GM18861 (cell line): ENCODE measurements around the gene HBB.

Experiments
- ATAC-seq: cut with Tn5 transposase; IDR thresholded peaks from one replicate; pipeline ENCODE4 v1.9.1; 2021; ENCODE audit not compliant: unreplicated experiment

The HBB gene

DNA sequence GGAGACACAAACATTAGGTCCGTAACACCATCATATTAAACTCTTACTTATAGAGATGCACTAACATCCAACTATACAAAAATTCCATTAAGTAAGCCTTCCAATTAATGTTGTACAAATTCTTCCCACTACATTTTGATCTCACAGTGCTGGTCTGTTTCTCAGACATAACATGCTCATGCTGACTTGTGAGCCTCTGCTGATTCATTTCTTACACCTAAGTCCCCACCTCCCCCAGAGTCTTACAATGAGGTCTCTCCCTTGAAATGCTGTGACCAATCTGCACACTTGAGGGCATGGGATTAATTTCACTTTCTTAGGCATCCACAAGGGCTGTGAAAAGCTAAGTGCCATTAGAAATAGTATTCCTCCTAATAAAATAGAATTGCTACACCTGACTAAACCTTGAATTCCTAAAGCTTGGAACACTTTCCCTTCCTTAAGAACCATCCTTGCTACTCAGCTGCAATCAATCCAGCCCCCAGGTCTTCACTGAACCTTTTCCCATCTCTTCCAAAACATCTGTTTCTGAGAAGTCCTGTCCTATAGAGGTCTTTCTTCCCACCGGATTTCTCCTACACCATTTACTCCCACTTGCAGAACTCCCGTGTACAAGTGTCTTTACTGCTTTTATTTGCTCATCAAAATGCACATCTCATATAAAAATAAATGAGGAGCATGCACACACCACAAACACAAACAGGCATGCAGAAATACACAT, 20.8 kb upstream of the HBB start:
- no peak for ATAC-seq

DNA sequence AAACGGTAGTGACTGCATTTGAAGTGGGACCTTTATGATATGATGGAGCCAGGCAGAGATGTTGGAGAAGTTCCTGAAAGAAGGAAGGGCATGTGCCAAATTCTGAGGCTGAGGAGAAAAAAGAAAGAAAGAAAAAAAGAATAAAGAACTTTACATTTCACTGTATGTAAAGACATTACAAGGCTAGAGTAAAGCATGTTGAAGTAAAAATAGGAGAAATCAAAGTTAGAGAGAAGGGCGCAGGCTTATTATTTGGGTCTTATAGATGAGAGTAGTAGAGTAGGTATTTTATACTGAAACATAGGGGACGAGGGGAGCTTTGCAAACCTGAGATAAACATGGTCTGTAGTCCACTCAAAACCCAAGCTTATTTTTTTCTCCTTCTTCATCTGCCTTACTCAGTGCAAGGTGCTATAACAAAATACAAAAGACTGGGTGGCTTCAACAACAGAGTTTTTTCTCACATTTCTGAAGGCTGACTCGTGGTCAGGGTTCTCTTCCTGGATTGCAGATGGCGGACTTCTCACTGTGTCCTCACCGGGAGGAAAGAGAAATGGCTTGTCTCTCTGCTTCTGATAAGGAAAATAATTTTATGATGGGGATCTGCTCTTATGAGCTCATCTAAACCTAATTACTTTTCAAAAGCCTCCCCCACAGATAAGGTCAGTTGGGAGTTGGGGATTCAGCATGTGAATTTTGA, 20.1 kb upstream of the HBB start:
- no peak for ATAC-seq

DNA sequence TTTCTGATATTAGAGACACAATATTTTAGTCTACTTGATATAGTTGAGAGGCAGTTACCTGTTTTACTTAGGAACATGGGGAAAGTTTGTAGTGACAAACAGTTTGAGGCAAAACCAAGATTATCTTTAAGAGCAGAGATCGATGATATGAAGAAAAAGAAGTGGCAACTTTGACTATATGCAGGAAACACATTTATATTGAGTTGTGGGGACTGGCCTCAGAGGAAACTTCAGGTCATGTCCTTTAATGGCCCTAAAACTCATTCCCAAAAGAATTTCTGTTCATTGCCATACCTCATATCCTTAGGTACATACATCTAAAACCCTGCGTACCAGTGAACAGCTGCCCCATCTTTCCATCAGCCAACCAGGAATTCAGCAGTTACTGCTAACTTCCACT, 18.3 kb upstream of the HBB start:
- ATAC-seq, result no peak

DNA sequence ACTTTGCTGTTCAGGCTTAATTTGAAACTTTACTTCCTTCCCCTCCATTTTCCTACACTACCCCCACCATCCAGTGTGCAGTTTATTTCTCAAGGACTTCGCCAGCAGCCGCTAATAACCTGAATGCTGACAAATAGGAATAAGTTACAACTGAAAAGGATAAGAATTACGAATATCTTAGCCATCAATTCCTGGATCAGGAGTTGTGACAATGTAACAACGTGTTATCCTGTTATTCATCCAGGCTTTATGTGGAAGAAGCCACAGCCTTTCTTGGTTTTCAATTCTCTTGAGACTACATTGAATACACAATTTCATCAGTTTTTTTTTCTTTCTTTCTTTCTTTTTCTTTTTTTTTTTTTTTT, 16.9 kb upstream of the HBB start:
- ATAC-seq, result no peak

DNA sequence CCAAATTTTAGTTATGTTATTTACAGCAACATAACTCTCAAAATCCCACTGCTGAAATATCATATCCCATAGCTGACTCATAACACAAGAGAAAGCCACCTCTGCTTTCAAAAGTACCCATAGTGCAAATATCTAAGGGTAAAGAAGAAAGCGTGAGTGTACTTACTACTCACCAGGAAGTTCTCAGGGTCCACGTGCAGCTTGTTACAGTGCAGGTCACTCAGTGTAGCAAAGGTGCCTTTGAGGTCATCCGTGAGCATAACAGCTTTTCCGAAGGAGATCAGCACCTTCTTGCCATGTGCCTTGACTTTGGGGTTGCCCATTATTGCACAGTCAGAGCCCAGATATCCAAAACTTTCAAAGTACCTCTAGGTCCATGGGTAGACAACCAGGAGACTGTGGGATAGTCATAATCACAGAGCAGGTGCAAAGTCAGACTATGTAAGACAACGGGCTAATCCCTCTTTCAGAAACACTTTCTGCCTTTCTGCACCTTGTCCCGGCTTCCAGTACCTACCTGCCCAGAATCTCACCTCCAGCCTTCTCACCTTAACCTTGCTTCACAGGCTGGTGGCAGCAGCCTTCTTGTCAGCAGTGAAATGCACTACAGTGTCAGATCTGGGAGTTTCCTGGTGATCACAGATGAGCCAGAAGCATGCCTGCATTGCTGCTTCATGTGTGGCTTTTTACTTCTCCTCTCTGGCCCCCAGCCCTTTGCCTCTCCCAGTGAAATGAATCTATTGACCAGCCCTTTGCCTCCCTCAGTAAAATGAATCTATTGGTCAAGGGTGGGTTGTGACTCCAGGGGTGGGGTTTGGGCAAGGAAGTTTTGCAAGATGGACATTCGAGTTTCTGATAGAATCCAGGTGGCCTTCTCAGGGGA, 16.3 kb upstream of the HBB start:
- no peak for ATAC-seq

DNA sequence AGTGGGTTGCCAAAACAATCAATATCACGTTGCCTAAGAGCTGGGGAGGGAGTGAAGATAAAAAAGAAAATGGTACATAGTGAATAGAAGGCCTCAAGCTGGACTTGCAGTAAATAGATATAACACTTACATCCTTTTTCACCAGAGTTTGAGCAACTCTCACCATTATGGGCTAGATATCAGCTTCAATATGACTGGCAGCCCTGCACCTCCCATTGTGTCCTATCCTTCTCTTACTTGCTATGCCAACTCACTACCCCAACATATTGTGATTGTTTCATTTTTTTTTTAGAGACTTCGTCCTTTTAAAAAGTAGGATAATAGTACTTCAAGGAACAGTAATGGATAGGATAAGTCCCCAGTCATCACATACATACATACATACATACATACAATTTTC, 15.3 kb upstream of the HBB start:
- ATAC-seq, result no peak

DNA sequence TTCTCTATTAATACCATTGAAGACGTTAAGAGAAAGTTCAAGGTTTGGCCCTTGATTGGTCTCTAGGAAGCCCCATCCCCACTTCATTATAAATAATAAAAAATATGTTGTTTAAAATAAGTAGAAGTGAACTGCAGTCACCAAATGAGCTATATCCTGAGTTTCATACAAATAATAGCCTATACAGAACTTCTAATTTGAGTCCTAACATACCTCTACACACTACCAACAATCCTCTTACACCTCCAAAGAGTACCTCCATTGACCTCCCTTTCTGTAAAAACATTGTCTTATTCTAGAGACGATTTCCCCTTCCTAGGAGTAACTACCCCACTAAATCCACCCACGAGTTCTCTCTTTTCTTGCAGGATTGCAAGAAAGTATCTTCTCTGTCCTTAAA, 14.6 kb upstream of the HBB start:
- no peak for ATAC-seq

DNA sequence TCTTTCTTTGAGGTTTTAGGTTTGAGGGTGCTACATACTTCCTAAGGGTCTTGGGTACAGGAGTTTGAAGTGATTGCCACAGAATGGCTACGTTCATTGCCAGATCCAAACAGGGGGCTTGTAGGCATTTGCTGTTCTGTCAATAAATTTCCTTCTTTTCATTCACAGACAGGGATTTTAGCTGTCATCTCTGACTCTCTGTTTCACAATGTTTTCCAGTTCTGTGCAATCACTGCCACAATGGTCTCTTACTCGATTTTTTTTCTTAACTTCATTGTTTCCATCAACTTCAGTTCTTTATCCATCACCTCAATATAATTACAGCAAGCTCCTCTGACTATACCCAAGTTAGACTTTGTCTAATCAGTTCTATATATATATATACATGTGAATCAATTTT, 13.6 kb upstream of the HBB start:
- no peak for ATAC-seq

DNA sequence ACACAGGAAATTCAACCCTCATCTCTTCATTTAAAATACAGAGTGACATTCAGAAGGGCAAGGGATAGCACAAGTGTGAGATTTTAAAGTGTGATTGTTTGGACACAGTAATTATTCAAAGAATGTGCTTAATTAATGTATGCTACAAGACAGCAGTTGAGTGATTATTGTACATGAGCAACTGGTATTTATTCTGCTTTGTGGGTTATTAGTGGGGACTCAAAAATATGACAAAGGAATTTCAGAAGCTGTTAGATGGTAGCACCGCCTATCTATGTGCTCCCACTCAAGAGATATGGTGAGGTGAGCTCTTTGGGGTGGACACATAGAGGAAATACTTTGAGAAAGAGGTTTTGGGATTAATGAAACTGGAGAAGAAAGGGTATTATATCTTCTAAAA, 13.2 kb upstream of the HBB start:
- ATAC-seq, result no peak

DNA sequence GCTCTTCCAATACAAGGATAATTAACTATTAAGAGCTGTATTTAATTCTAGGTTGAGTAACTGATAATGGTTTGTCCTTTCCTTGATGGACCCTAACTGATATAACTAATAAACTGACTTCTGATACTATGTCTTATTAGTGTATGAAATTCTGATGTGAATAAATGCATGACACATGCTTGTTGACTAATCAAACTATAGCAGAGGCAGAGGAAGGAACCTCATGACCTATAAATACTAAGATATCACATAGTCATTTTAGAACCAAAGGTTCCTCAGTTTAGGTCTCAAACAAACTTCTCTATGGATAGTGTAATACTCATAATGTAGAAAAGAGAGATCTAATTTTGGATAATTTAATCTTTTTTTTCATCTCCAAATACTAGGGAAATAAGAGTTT, 12.2 kb upstream of the HBB start:
- ATAC-seq, result no peak

DNA sequence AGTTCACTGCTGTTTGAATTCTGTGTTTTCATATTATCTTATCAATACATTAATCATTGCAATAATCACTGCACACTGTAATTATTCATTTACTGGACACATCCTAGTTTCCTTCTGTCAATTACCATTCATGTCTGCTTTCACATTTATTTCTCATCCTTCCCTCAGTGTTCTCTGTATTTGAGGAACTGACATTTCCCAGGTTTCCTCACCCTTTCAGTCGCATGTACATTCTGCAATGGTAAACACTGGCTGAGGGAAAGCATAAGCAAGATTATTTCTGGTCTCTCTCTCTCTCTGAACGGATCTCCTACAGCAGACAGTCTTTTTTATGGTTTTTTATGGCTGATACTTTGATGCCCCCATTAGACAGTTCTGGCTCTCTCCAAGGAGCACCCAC, 11.6 kb upstream of the HBB start:
- no peak for ATAC-seq

DNA sequence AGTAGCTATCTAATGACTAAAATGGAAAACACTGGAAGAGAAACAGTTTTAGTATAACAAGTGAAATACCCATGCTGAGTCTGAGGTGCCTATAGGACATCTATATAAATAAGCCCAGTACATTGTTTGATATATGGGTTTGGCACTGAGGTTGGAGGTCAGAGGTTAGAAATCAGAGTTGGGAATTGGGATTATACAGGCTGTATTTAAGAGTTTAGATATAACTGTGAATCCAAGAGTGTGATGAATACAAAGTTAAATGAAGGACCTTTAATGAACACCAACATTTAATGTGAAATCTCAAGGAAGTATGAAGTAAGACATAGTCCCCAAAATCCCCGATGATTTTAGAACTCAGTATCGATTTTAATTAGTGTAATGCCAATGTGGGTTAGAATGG, 10.5 kb upstream of the HBB start:
- ATAC-seq, result no peak

DNA sequence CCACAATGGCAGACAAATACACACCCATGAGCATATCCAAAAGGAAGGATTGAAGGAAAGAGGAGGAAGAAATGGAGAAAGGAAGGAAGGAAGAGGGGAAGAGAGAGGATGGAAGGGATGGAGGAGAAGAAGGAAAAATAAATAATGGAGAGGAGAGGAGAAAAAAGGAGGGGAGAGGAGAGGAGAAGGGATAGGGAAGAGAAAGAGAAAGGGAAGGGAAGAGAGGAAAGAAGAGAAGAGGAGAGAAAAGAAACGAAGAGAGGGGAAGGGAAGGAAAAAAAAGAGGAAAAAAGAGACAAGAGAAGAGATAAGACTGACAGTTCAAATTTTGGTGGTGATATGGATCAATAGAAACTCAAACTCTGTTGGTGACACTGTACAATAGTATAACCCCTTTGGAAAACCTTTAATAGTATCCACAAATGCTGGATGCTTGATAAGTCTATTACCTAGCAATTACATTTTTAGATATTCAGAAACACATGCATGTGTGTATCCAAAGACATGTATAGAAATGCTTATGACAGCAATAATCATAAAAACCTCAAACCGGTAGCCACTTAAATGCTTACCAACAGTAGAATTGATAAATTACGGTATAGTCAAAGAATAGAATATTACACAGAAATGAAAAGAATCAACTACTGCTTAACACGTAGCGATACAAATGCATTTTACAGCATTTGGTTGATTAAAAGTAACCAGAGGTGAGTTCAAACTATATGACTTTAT, 8.7 kb upstream of the HBB start:
- ATAC-seq, result no peak

DNA sequence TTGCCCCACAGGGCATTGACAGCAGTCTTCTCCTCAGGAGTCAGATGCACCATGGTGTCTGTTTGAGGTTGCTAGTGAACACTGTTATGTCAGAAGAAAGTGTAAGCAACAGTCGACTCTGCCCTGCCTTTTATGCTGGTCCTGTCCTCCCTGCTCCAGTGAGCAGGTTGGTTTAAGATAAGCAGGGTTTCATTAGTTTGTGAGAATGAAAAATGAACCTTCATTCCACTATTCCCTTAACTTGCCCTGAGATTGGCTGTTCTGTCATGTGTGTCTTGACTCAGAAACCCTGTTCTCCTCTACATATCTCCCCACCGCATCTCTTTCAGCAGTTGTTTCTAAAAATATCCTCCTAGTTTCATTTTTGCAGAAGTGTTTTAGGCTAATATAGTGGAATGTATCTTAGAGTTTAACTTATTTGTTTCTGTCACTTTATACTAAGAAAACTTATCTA, 7.5 kb upstream of the HBB start, which contains the start of gene HBD:
Gene HBD (minus strand): TSS at position 103 of the 454 bp plus-strand sequence. CDS start 50 bp downstream, at position 53.
- peak; percentile 82 for ATAC-seq

DNA sequence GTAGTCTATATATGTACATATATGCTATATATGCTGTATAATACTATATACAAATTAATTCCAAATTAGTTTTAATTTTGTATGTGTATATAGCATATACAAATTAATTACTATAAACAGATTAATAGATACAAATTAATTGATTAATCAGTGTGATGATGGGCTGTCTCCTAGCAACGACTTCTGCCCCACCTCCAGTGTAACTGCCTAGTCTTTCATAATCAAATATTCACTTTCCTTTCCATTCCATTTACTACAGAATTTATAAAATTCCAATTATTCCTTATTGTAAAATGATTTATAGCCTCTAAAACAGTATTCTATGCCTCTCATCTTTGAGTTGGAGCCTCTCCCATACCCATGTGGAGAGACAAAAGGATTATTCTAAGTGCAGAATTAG, 6.4 kb upstream of the HBB start:
- ATAC-seq, result no peak

DNA sequence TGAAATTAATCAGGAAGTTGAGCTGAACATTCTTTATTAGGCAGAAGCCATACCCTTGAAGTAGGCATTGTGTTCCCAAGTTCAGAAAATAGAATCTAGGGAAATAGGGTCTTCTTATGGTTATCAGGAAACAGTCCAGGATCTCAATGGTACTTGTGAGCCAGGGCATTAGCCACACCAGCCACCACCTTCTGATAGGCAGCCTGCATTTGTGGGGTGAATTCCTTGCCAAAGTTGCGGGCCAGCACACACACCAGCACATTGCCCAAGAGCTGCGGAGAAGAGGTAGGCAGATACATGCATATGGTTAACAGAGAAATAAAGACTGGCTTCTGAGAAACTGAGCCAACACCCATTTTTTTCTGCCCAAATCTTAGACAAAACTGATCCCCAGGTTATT, 6.0 kb upstream of the HBB start:
- no peak for ATAC-seq

DNA sequence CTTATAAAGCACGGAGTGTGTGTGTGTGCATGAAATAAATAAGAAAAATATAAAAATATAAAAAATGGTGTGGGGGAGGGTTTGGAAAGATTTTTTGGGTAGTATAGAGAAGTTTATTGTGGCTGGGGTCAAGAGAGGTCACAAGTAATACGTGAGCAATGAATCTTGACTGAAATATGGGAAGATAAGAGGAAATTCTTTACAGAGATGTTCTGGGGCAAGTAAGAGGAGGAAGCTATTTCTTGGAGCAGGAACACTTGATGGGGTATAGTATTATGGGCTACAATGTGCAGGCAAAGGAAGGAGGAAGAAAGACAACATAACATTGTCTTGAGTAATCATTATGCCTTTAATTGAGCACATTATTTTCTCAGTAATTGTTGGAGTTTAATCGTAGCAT, 5.3 kb upstream of the HBB start:
- no peak for ATAC-seq

DNA sequence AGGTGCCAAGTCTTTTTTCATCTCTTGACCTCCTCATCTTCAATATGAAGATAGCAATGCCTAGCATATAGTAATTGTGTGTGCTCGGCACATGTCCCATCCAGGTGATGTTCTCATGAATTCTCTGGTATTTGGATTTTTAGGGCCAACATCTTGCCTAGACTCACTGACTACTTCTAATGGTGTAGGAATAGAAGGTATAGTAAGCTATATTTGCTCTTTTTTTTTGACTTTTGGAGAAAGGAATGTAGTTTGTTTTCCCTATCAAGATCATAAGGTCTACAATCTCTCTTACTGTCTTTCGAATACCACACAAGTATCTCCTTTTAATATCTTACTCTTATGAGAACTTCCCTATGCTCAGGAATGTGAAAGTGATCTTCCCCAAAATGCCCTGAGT, 4.2 kb upstream of the HBB start:
- ATAC-seq, result no peak

DNA sequence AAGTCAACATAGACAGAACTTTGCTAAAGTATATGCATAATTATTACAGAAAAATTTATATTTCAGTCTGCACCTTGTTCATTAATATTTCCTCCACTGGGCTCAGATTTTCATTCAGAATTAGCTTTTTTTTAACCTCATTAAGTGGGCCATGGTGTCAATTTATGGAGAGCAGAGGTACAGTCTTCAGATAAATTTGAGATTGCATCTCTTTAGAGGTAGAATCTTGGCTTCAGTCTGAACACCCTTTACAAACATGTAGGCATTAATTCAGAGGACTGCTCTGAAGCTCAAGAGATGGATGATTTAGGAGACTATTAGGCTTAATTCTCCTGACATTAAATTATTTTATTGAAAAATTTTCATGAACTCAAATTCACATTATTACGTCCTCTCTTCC, 3.4 kb upstream of the HBB start:
- no peak for ATAC-seq

DNA sequence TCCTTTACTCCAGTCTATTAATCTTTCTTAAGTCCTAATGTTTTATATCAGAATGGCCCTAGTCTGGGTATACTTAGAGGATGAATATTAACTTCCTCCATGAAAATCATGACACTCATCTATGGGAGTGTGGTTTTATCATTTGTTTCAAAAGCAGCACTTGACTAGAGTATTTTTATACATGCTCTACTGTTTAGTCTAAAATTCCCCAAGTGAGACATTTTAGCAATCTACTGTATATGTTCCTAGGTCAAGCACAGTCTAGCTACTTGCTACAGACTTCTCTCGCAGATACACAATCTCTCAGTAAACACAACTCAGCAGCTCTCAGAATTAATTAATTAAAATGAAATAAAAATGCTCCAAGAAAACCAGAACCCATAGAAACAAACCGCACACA, 2.9 kb upstream of the HBB start:
- ATAC-seq, result no peak

DNA sequence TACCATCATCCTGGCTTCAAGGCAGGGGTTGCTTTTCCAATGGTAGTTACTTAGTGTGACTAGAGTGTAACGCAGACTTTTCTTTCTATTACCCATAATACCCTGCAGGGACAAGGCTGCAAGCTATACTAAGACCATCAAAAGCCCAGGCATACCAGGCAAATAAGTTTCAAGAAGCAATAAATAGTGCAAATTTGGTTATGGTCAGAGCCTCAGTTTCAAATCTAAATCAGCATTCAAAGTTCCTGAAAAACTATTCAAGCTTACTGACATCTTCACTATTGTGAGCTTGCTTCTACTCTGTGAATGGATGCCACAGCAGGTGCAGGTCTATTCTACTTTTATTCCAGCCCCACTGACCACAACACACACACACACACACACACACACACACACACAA, 2.5 kb upstream of the HBB start:
- ATAC-seq, result no peak
